ENCODE measurements around the gene FCRL3.

The FCRL3 gene

DNA sequence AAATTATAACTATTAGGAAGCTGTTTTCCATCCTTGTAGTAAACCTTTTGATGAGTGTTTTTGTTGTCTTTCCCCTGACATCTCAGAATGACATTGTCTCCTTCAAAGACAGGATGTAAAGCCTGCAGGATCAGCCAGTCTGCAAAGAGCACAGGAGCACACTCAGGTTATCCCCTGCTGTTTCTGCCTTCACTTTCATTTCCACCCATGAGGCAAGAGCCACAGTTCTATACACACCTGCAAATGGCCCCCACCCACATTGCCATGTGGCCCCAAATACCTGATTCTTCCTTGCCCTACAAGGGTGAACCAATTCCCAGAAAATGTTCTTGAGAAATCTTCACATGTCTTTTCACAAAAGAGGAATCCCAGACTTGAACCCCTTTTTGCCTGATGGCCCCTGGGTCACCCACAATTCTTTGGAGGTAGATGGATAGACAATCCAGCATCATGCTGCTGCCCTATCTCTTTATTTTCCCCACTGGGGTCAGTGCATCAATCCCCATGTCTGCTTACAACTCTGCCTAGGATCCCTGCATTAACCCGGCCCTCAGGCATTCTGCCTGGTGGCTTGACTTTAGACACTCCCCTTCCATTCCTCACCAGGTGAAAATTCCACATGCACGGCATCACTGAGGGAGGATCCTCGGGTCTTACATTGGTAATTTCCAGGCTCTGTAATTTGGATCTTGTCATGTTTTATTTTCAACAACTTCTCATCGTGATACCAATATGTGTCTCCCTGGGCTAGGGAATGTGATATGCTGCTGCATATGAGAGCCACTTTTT lies 2.6 kb downstream of the FCRL3 start:
- TF ChIP-seq, protein P1, sequence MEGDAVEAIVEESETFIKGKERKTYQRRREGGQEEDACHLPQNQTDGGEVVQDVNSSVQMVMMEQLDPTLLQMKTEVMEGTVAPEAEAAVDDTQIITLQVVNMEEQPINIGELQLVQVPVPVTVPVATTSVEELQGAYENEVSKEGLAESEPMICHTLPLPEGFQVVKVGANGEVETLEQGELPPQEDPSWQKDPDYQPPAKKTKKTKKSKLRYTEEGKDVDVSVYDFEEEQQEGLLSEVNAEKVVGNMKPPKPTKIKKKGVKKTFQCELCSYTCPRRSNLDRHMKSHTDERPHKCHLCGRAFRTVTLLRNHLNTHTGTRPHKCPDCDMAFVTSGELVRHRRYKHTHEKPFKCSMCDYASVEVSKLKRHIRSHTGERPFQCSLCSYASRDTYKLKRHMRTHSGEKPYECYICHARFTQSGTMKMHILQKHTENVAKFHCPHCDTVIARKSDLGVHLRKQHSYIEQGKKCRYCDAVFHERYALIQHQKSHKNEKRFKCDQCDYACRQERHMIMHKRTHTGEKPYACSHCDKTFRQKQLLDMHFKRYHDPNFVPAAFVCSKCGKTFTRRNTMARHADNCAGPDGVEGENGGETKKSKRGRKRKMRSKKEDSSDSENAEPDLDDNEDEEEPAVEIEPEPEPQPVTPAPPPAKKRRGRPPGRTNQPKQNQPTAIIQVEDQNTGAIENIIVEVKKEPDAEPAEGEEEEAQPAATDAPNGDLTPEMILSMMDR (IDR thresholded peaks at IDR 0.05) = no peak
- no peak overlapping the region for H3K27ac ChIP-seq
- no peak for DNase-seq
- no peaks in the 10 kb centered on the region for H3K9me3 ChIP-seq
- no peak overlapping the region for H3K4me3 ChIP-seq
- H3K36me3 ChIP-seq = no peaks in the 10 kb centered on the region
- H3K4me1 ChIP-seq = no peaks in the 10 kb centered on the region
- no peaks in the 10 kb centered on the region for H3K27me3 ChIP-seq
- intact Hi-C loops (cut with DNase I; ENCODE audit: low total_unique reads) = no loop called here

DNA sequence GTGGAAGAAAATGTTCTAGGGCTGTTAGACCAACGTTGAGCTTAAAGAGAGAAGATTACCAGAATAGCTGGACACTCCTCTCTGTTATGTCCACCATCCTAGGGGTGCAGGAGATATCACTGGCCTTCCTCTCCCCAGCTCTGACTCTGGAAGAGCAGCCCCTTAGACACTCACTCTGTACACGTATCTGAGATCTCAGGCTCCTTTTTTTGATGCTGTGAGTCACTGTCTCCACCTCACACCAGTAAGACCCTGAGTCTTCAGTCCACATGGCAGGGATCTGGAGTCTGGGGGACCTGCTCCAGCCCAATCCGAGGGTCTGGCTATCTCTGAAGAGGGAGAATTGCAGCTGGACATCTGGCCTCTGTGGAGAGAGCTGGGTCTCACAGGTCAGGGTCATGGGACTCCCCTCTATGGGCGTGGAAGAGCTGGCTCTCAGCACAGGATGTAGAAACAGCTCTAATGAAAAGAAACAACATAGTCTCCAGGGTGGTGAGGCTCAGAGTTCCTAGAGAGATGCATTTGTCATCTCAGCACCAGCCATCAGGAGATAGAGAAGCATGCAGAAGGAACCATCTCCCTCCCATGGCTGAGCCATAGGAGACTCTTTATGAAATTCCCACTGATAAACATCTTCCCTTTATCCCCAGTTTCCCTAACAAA lies 3.5 kb downstream of the FCRL3 start:
- DNase-seq = no peak
- no peaks in the 10 kb centered on the region for H3K27me3 ChIP-seq
- H3K4me1 ChIP-seq = no peaks in the 10 kb centered on the region
- H3K27ac ChIP-seq = no peak overlapping the region
- no peak overlapping the region for H3K4me3 ChIP-seq
- intact Hi-C loops (cut with DNase I; ENCODE audit: low total_unique reads) = no loop called here
- H3K36me3 ChIP-seq = no peaks in the 10 kb centered on the region
- H3K9me3 ChIP-seq = no peaks in the 10 kb centered on the region
- TF ChIP-seq, protein P1 (IDR thresholded peaks at IDR 0.05) = no peak

DNA sequence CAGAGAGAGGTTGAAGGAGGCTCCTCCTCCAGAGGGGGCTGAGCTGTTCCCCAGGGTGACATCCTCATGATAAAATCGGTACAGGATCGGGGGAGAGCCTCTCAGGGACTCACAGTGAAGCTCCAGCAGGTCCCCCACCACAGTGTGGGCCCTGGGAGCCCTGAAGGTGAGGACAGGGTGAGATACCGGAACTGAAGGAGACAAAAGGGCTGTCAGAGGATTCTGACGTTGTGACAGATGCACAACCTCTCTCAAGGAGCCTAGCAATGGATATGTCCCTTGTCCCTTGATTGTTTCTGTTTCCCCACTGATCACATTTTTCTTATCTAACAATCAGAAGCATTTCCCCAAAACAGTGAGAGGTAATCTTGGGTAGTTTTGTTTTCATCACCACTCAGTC lies 5.2 kb downstream of the FCRL3 start:
- Histone ChIP-seq H3K4me3 (no peak overlapping the region), H3K27me3 (no peaks in the 10 kb centered on the region), H3K4me1 (no peaks in the 10 kb centered on the region), H3K27ac (no peak overlapping the region), H3K9me3 (no peaks in the 10 kb centered on the region), H3K36me3 (no peaks in the 10 kb centered on the region)
- TF ChIP-seq, protein P1 (IDR thresholded peaks at IDR 0.05) = no peak
- DNase-seq = no peak
- intact Hi-C loops (cut with DNase I; ENCODE audit: low total_unique reads) = no loop called here

DNA sequence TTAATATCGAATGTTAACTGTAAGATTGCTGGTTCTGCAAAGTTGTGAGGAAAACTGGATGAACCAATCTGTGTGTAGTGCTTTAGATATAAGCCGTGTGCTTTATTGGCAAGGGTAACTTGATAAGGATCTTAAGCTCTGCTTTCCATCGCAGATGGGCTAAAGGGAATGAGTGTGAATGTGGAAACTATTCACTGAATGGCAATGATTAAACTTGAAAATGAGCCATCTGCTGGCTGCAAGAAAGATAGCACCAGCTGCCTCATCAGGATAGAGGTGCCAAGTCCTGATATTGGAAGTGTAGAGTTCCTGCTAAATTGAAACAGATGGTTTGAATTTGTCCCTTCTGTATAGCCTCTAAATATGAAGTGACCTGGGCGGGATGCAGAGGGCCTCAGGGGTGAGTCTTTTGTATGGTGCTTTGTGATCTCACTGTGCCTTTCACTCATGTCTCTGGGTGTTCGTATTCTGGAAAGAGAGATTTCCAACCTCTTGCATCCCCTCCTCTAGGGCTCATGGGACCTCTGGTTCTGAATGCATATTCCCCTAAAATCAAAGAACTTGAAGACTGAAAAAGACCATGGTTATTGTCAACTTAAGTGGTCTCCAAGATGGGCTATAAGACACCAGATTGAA lies 9.2 kb downstream of the FCRL3 start:
- Histone ChIP-seq H3K9me3 (no peaks in the 10 kb centered on the region), H3K4me1 (no peaks in the 10 kb centered on the region), H3K4me3 (no peak overlapping the region), H3K27me3 (no peaks in the 10 kb centered on the region), H3K27ac (no peak overlapping the region), H3K36me3 (no peaks in the 10 kb centered on the region)
- no peak for DNase-seq
- TF ChIP-seq, protein P1 (IDR thresholded peaks at IDR 0.05) = peak in 1 of 2 experiments; percentile 8
- intact Hi-C loops (cut with DNase I; ENCODE audit: low total_unique reads) = no loop called here

DNA sequence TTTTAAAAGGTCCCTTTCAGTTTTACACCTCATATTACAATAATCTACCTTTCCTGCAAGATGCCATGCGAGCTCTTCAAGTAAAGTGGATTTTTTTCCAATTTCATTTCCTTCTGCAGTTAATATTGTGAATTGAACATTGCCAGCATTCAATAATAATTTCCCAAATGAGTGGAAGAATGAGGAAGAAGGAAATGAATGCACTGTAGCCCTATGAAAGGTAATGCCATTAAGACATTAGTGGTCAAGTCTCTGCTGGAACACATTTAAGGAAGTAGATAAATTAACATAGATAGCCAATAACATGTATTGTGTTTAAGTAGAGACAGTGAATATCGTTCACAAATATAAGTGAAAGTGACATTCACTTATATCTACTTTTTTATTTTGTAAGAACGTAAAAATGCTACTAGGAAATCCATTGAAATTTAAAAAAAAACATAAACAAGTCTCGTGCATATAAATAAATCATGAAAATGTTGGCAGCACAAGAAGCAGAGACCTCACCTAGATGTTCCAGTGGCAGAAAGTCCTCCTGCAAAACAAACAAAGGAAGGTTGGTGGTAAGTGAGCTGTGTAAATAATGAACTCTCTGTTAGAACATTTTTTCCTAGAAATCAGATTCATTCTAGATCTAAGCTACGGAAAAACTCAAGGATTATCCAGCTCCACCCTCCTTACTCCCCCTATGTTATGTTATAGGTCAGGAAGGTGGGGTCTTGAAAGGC lies 17.7 kb downstream of the FCRL3 start:
- Histone ChIP-seq H3K4me3 (no peak overlapping the region), H3K27me3 (no peaks in the 10 kb centered on the region), H3K9me3 (no peaks in the 10 kb centered on the region), H3K4me1 (no peaks in the 10 kb centered on the region), H3K27ac (no peak overlapping the region), H3K36me3 (no peaks in the 10 kb centered on the region)
- DNase-seq = no peak
- TF ChIP-seq, protein P1 (IDR thresholded peaks at IDR 0.05) = no peak
- intact Hi-C loops (cut with DNase I; ENCODE audit: low total_unique reads) = no loop called here

Measured in tibial artery (tissue), 4 donors.